NT2/D1 (cell line): ENCODE results near the gene FKBP5.

Experiments
- SUZ12 ChIP-seq: IDR thresholded peaks from 2 replicates; pipeline ENCODE4 v1.6.1; 2011; ENCODE audit not compliant: insufficient read length, insufficient read depth; ENCODE audit errors: extremely low read depth
- YY1 ChIP-seq: IDR thresholded peaks from 2 replicates; pipeline ENCODE4 v1.6.1; 2011; ENCODE audit not compliant: insufficient read length, insufficient read depth

- TF ChIP-seq SUZ12 (no peak), YY1 (no peak)
Measured at GRCh38 chr6:35600659-35601125, 88.0 kb downstream of the FKBP5 start.
